ENCODE measurements around the gene UFL1.
A peak's percentile ranks its signal among the peaks of the same experiment; 100 is the strongest.
"Not testable (repeated sequence)": the region's sequence is repeated elsewhere in the genome, so short reads cannot be mapped to it uniquely, and the experiment has no call there.

Gene UFL1

DNA sequence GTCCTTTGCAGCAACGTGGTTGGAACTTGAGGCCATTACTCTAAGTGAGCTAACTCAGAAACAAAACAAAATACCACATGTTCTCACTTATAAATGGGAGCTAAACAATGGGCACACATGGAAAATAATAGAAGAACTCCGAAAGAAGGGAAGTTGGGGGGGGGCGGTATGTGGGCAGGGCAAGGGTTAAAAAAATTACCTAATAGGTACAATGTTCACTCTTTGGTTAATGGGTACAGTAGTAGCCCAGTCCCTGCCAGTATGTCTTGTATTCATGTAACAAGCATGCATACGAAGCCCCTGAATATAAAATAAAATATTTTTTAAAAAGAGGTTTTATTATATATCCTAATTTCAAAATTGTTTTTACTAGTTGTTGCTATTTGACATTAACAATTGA is 26.0 kb downstream of the UFL1 start:
- Histone ChIP-seq H3K79me2 (ENCODE audit: low read length) (no peaks in the 10 kb centered on the region), H3K27me3 (ENCODE audit: low read depth, low read length) (no peaks in the 10 kb centered on the region), H3K4me2 (ENCODE audit: low read length) (no peak overlapping the region), H3K27ac (ENCODE audit: low read length) (no peak overlapping the region), H2AFZ (ENCODE audit: low read depth, low read length) (no peak overlapping the region), H3K4me1 (ENCODE audit: low read length) (peaks cover 3% of the 10 kb centered on the region), H3K4me3 (ENCODE audit: low read length) (no peak overlapping the region), H3K9ac (ENCODE audit: low read length) (no peak overlapping the region), H4K20me1 (ENCODE audit: insufficient read depth, low read length) (no peaks in the 10 kb centered on the region), H3K9me3 (ENCODE audit: insufficient read depth, low read length) (no peaks in the 10 kb centered on the region), H3K36me3 (replicated peaks; ENCODE audit: low read depth, low read length) (peaks cover 26% of the 10 kb centered on the region)
- TF ChIP-seq, protein P1, sequence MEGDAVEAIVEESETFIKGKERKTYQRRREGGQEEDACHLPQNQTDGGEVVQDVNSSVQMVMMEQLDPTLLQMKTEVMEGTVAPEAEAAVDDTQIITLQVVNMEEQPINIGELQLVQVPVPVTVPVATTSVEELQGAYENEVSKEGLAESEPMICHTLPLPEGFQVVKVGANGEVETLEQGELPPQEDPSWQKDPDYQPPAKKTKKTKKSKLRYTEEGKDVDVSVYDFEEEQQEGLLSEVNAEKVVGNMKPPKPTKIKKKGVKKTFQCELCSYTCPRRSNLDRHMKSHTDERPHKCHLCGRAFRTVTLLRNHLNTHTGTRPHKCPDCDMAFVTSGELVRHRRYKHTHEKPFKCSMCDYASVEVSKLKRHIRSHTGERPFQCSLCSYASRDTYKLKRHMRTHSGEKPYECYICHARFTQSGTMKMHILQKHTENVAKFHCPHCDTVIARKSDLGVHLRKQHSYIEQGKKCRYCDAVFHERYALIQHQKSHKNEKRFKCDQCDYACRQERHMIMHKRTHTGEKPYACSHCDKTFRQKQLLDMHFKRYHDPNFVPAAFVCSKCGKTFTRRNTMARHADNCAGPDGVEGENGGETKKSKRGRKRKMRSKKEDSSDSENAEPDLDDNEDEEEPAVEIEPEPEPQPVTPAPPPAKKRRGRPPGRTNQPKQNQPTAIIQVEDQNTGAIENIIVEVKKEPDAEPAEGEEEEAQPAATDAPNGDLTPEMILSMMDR (IDR thresholded peaks at IDR 0.05; ENCODE audit: low read depth, low read length): no peak
- no peak for TF ChIP-seq EZH2phosphoT487 (IDR thresholded peaks at IDR 0.05; ENCODE audit: low read depth)

DNA sequence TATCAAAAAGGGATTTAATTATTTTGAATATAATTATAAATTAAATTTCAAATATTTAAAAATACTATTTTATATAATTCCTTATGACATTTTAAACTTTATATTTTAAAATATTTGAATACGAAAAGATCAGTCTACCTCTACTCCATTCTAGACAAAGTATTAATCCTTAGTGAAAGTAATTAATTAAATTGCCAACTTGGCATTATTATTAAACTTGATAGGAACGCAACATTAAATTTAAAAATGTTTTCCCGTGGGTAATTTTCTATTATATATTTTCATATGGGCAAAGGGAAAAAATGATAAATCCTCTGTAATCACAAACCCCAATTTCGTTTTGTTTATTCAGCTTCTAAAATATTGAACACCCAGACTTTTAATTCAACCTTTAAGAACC is 33.0 kb downstream of the UFL1 start:
- Histone ChIP-seq H3K4me2 (ENCODE audit: low read length) (no peak overlapping the region), H3K4me3 (ENCODE audit: low read length) (no peak overlapping the region)

DNA sequence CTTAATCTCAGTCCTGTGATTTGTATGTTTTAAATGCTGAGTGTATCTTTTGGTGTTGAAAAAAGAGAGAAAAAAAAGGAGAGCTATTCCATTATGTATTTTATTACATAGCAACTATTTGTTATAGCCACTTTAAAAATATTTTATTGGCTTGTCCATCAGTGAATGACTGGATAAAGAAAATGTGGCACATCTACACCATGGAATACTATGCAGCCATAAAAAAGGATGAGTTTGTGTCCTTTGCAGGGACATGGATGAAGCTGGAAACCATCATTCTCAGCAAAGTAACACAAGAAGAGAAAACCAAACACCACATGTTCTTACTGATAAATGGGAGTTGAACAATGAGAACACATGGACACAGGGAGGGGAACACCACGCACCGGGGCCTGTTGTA is 38.1 kb downstream of the UFL1 start:
- H3K4me1 ChIP-seq (ENCODE audit: low read length): peaks cover 17% of the 10 kb centered on the region
- H3K36me3 ChIP-seq (replicated peaks; ENCODE audit: low read depth, low read length); H3K4me3 ChIP-seq (ENCODE audit: low read length); H3K79me2 ChIP-seq (ENCODE audit: low read length); H4K20me1 ChIP-seq (ENCODE audit: insufficient read depth, low read length); H3K4me2 ChIP-seq (ENCODE audit: low read length); H3K27me3 ChIP-seq (ENCODE audit: low read depth, low read length); H3K9me3 ChIP-seq (ENCODE audit: insufficient read depth, low read length); H2AFZ ChIP-seq (ENCODE audit: low read depth, low read length); H3K27ac ChIP-seq (ENCODE audit: low read length); H3K9ac ChIP-seq (ENCODE audit: low read length): not testable (repeated sequence)

More for the DNA sequence above, 33.0 kb downstream of the UFL1 start:
- no peak for TF ChIP-seq EZH2phosphoT487 (IDR thresholded peaks at IDR 0.05; ENCODE audit: low read depth)
- TF ChIP-seq, protein P1 (IDR thresholded peaks at IDR 0.05; ENCODE audit: low read depth, low read length): no peak
- Histone ChIP-seq H3K27ac (ENCODE audit: low read length) (no peak overlapping the region), H4K20me1 (ENCODE audit: insufficient read depth, low read length) (no peaks in the 10 kb centered on the region), H3K27me3 (ENCODE audit: low read depth, low read length) (no peaks in the 10 kb centered on the region), H3K9me3 (ENCODE audit: insufficient read depth, low read length) (no peaks in the 10 kb centered on the region), H3K4me1 (ENCODE audit: low read length) (peaks cover 10% of the 10 kb centered on the region), H2AFZ (ENCODE audit: low read depth, low read length) (no peak overlapping the region), H3K79me2 (ENCODE audit: low read length) (no peaks in the 10 kb centered on the region), H3K9ac (ENCODE audit: low read length) (no peak overlapping the region), H3K36me3 (replicated peaks; ENCODE audit: low read depth, low read length) (peaks cover 29% of the 10 kb centered on the region)

DNA sequence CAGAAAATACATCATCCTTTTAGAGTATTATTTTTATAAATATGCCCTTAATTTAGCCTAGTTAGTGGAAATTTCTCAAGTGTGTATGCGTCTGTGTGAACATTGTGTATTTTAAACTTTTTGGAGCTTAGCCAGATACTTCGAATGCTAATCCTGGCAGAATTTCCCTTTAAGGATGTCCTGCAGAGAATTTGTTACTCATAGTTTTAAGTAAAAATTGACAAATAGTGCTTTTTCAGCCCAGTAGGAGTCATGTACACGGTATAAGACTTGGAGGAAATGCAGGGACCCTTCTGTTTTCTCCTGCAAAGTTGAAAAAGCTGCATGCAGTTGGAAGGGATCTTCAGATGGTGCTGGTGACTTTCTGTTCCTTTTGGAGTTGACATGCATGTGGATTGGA is 41.3 kb downstream of the UFL1 start, which contains the start of gene FHL5:
TSS of gene FHL5 (plus strand) at position 243 of the 400 bp plus-strand sequence. CDS start 40,486 bp downstream, outside the sequence.
- no peak within 1 kb of the TSS for H2AFZ ChIP-seq (ENCODE audit: low read depth, low read length)
- H3K4me1 ChIP-seq (ENCODE audit: low read length): peaks cover 19% of the 10 kb centered on the region
- H3K79me2 ChIP-seq (ENCODE audit: low read length): no peaks in the 10 kb centered on the region
- no peaks in the 10 kb centered on the region for H4K20me1 ChIP-seq (ENCODE audit: insufficient read depth, low read length)
- peak within 1 kb of the TSS; percentile 48 for H3K4me2 ChIP-seq (ENCODE audit: low read length)
- no peak within 1 kb of the TSS for H3K4me3 ChIP-seq (ENCODE audit: low read length)
- H3K27ac ChIP-seq (ENCODE audit: low read length): peak within 1 kb of the TSS; percentile 27; the same call in 1 of the 2 replicates
- TF ChIP-seq, protein P1 (IDR thresholded peaks at IDR 0.05; ENCODE audit: low read depth, low read length): no peak
- H3K36me3 ChIP-seq (replicated peaks; ENCODE audit: low read depth, low read length): no peaks in the 10 kb centered on the region
- H3K9ac ChIP-seq (ENCODE audit: low read length): no peak within 1 kb of the TSS
- H3K27me3 ChIP-seq (ENCODE audit: low read depth, low read length): no peaks in the 10 kb centered on the region
- no peaks in the 10 kb centered on the region for H3K9me3 ChIP-seq (ENCODE audit: insufficient read depth, low read length)

DNA sequence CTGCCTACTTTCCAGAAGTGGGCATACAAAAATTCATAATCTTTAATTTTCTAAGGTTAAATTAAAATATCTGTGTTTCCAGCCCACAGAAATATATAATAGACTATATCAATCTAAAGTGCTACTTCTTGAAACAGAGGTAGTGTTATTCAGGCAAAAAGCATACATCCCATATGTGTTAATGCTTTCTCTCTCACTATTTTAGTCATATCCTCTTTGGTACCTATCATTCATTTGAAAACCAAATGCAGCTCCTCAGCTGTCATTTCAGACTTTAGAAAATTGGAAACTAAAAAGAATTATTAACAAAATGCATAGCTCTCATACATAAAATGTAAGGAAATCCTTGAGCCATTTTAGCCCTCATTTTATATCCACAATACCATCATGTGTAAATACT is 42.2 kb downstream of the UFL1 start:
- Histone ChIP-seq H3K27ac (ENCODE audit: low read length) (peak overlapping the region; percentile 27), H3K9me3 (ENCODE audit: insufficient read depth, low read length) (no peaks in the 10 kb centered on the region), H3K9ac (ENCODE audit: low read length) (no peak overlapping the region), H3K4me1 (ENCODE audit: low read length) (peaks cover 19% of the 10 kb centered on the region), H3K4me3 (ENCODE audit: low read length) (no peak overlapping the region), H3K36me3 (replicated peaks; ENCODE audit: low read depth, low read length) (no peaks in the 10 kb centered on the region), H3K4me2 (ENCODE audit: low read length) (peak overlapping the region; percentile 48), H2AFZ (ENCODE audit: low read depth, low read length) (no peak overlapping the region), H3K27me3 (ENCODE audit: low read depth, low read length) (no peaks in the 10 kb centered on the region), H4K20me1 (ENCODE audit: insufficient read depth, low read length) (no peaks in the 10 kb centered on the region), H3K79me2 (ENCODE audit: low read length) (no peaks in the 10 kb centered on the region)
- no peak for TF ChIP-seq EZH2phosphoT487 (IDR thresholded peaks at IDR 0.05; ENCODE audit: low read depth)
- TF ChIP-seq, protein P1 (IDR thresholded peaks at IDR 0.05; ENCODE audit: low read depth, low read length): no peak

Measured in OCI-LY3 (cell line).